HG03045 (cell line): Measurements from ENCODE around the gene CRTC3.
A peak's percentile ranks its signal among the peaks of the same experiment; 100 is the strongest.
"Not testable (repeated sequence)": the region's sequence is repeated elsewhere in the genome, so short reads cannot be mapped to it uniquely, and the experiment has no call there.

Source experiments
- ATAC-seq: cut with Tn5 transposase; IDR thresholded peaks from one replicate; pipeline ENCODE4 v1.9.1; 2021; ENCODE audit warnings: mild to moderate bottlenecking, moderate library complexity; ENCODE audit not compliant: unreplicated experiment

CRTC3 gene

GRCh38 chr15:90519688-90520087 lies 10.0 kb upstream of the CRTC3 start:
- ATAC-seq, result no peak

GRCh38 chr15:90520365-90520764 lies 9.4 kb upstream of the CRTC3 start:
- ATAC-seq, result no peak

GRCh38 chr15:90523373-90523772 lies 6.3 kb upstream of the CRTC3 start:
- no peak for ATAC-seq

GRCh38 chr15:90524018-90524803 lies 5.5 kb upstream of the CRTC3 start:
- ATAC-seq, result not testable (repeated sequence)

- ATAC-seq, result no peak
These were observed 732 bp upstream of the CRTC3 start for GRCh38 chr15:90529011-90529370.

- peak; percentile 46 for ATAC-seq
These were observed 728 bp downstream of the CRTC3 start for GRCh38 chr15:90530250-90531051.

GRCh38 chr15:90531147-90531546 lies 1.4 kb downstream of the CRTC3 start:
- ATAC-seq, result no peak

GRCh38 chr15:90535254-90535653 lies 5.5 kb downstream of the CRTC3 start:
- ATAC-seq, result no peak

- ATAC-seq, result no peak
These were observed 10.1 kb downstream of the CRTC3 start for GRCh38 chr15:90539789-90540188.

- ATAC-seq, result no peak
These were observed 11.0 kb downstream of the CRTC3 start for GRCh38 chr15:90540768-90541167.

- no peak for ATAC-seq
These were observed 15.4 kb downstream of the CRTC3 start for GRCh38 chr15:90545095-90545494.

GRCh38 chr15:90547540-90547939 lies 17.8 kb downstream of the CRTC3 start:
- no peak for ATAC-seq

GRCh38 chr15:90550919-90551318 lies 21.2 kb downstream of the CRTC3 start:
- ATAC-seq, result no peak

- ATAC-seq, result no peak
These were observed 22.6 kb downstream of the CRTC3 start for GRCh38 chr15:90552162-90552928.

- no peak for ATAC-seq
These were observed 23.1 kb downstream of the CRTC3 start for GRCh38 chr15:90552929-90553211.

GRCh38 chr15:90553248-90553745 lies 23.6 kb downstream of the CRTC3 start:
- ATAC-seq, result no peak

- ATAC-seq, result no peak
These were observed 27.7 kb downstream of the CRTC3 start for GRCh38 chr15:90557186-90558084.

GRCh38 chr15:90558171-90558573 lies 28.4 kb downstream of the CRTC3 start:
- no peak for ATAC-seq

GRCh38 chr15:90559119-90559518 lies 29.4 kb downstream of the CRTC3 start:
- ATAC-seq, result no peak

GRCh38 chr15:90560229-90560776 lies 30.6 kb downstream of the CRTC3 start:
- no peak for ATAC-seq
